GM04503 (cell line): ENCODE results near the gene MAPK1IP1L.

Source experiments
- DNase-seq: peaks from one replicate; pipeline ENCODE4 v3.0.0-alpha.2; 2012; ENCODE audit warnings: low read depth

The MAPK1IP1L gene

GRCh38 chr14:55097881-55098560, 46.6 kb downstream of the MAPK1IP1L start:
- no peak for DNase-seq

GRCh38 chr14:55098561-55098898, 47.1 kb downstream of the MAPK1IP1L start:
- no peak for DNase-seq

GRCh38 chr14:55099756-55100155, 48.3 kb downstream of the MAPK1IP1L start:
- no peak for DNase-seq

- DNase-seq = no peak
Observed at GRCh38 chr14:55101698-55102097, 50.3 kb downstream of the MAPK1IP1L start.

- DNase-seq = peak; percentile 99
Observed at GRCh38 chr14:55102141-55102621, 50.7 kb downstream of the MAPK1IP1L start.

GRCh38 chr14:55103005-55103640, 51.7 kb downstream of the MAPK1IP1L start:
- DNase-seq = peak; percentile 90

GRCh38 chr14:55103971-55104954, 52.8 kb downstream of the MAPK1IP1L start:
- DNase-seq = no peak

- DNase-seq = no peak
Observed at GRCh38 chr14:55105991-55106390, 54.5 kb downstream of the MAPK1IP1L start.

GRCh38 chr14:55107766-55108554, 56.5 kb downstream of the MAPK1IP1L start:
- peak; percentile 90 for DNase-seq

- DNase-seq = no peak
Observed at GRCh38 chr14:55109836-55110235, 58.4 kb downstream of the MAPK1IP1L start.

- no peak for DNase-seq
Observed at GRCh38 chr14:55111122-55111708, 59.8 kb downstream of the MAPK1IP1L start.

GRCh38 chr14:55114720-55115119, 63.3 kb downstream of the MAPK1IP1L start:
- no peak for DNase-seq

- DNase-seq = no peak
Observed at GRCh38 chr14:55115460-55115859, 64.0 kb downstream of the MAPK1IP1L start.

GRCh38 chr14:55115861-55116245, 64.4 kb downstream of the MAPK1IP1L start:
- no peak for DNase-seq

- DNase-seq = no peak
Observed at GRCh38 chr14:55116246-55117030, 65.0 kb downstream of the MAPK1IP1L start.

GRCh38 chr14:55117803-55118441, 66.5 kb downstream of the MAPK1IP1L start:
- DNase-seq = no peak

- no peak for DNase-seq
Observed at GRCh38 chr14:55118761-55119160, 67.3 kb downstream of the MAPK1IP1L start.
